Smooth muscle cell (in vitro differentiated cells): ENCODE results near the gene RPS6KA5. TPM values are rescaled to one million over a fixed set of nuclear protein-coding genes. Genes with fewer than 3 reads are reported as not detected.

ENCODE experiments used
- DNase-seq: peaks from one replicate; lab custom pipeline; 2025; ENCODE audit not compliant: unreplicated experiment; lab: John Stamatoyannopoulos, UW
- H2AFZ ChIP-seq: fragments of 200-600 bp; sonication (generic); 2 replicates; pipeline ENCODE4 v1.6.0; 2016; ENCODE audit warnings: antibody characterized with exemption, low read depth, mild to moderate bottlenecking
- H3F3A ChIP-seq: fragments of 200-600 bp; sonication (generic); 2 replicates; pipeline ENCODE4 v1.6.0; 2017; ENCODE audit warnings: antibody characterized with exemption, low read depth
- H3K27ac ChIP-seq: fragments of 200-600 bp; sonication (generic); 2 replicates; pipeline ENCODE4 v1.5.1; 2016; ENCODE audit warnings: low read depth, mild to moderate bottlenecking
- H3K27me3 ChIP-seq: fragments of 200-600 bp; sonication (generic); 2 replicates; pipeline ENCODE4 v1.6.1; 2016; ENCODE audit warnings: low read depth, mild to moderate bottlenecking
- H3K36me3 ChIP-seq: fragments of 200-600 bp; sonication (generic); 2 replicates; pipeline ENCODE4 v1.5.1; 2016; ENCODE audit warnings: low read depth
- H3K4me1 ChIP-seq: fragments of 200-600 bp; sonication (generic); 2 replicates; pipeline ENCODE4 v1.5.1; 2016; ENCODE audit warnings: low read depth
- H3K4me2 ChIP-seq: fragments of 200-600 bp; sonication (generic); 2 replicates; pipeline ENCODE4 v1.6.0; 2016; ENCODE audit warnings: mild to moderate bottlenecking
- H3K4me3 ChIP-seq: fragments of 200-600 bp; sonication (generic); 2 replicates; pipeline ENCODE4 v1.5.1; 2016; ENCODE audit warnings: mild to moderate bottlenecking
- H3K79me2 ChIP-seq: fragments of 200-600 bp; sonication (generic); 2 replicates; pipeline ENCODE4 v1.6.0; 2016; ENCODE audit warnings: low read depth, mild to moderate bottlenecking
- H3K9ac ChIP-seq: fragments of 200-600 bp; sonication (generic); 2 replicates; pipeline ENCODE4 v1.6.0; 2016; ENCODE audit warnings: low read depth
- H3K9me3 ChIP-seq: fragments of 200-600 bp; sonication (generic); replicated peaks from 2 replicates; pipeline ENCODE4 v1.5.1; 2016; ENCODE audit warnings: low read depth
- H4K20me1 ChIP-seq: fragments of 200-600 bp; sonication (generic); 2 replicates; pipeline ENCODE4 v1.6.0; 2016; ENCODE audit warnings: low read depth
- CTCF ChIP-seq: fragments of 200-600 bp; sonication (generic); IDR thresholded peaks from 2 replicates; pipeline ENCODE4 v1.5.1; 2017; ENCODE audit warnings: borderline replicate concordance, mild to moderate bottlenecking, antibody characterized with exemption; ENCODE audit not compliant: insufficient read depth, poor library complexity, severe bottlenecking
- WGBS: methylation state at CpG from one replicate; pipeline ENCODE4 v1.1.7; 2016; ENCODE audit warnings: low lambda C conversion rate; 5-methylcytosine and 5-hydroxymethylcytosine counted together
- polyA plus RNA-seq: library from polyadenylated mRNA; unstranded; fragments of >200 nt; fragmentation: Nextera tagmentation; extraction: Ambion mirVana; gene quantifications from 2 replicates; pipeline ENCODE4 v1.2.1, GENCODE V29; 2016
- small RNA-seq: library from RNA; depleted of rRNA; stranded (forward); fragments of <200 nt; gene quantifications from one replicate; pipeline ENCODE3, GENCODE V24; 2014
- total RNA-seq: library from RNA; depleted of rRNA; stranded (reverse); fragments of >200 nt; gene quantifications from 2 replicates; pipeline ENCODE4 v1.2.3, GENCODE V29; 2014

Gene RPS6KA5
- total and polyA plus RNA-seq, 2 experiments from 2014 or later: 1.0 to 1.5 TPM

DNA sequence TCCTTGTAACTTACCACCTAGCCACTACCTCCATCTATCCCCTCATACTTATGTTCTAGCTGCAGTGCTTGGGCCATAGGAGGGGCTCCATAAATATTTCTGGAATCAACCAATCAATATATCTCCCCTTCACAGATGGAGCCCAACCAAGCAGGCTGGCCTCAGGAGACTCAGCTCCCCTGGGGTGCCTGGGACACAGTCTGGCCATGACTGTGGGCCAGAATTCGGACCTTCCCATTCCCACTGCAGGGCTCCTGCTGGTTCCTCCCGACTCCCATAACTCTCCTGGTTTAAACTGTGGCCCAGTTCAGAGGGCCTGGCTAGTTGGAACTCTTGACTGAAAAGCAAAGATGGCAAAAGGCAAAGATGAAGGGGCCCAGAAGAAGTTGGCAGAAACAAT lies 257.2 kb downstream of the RPS6KA5 start:
- peak overlapping the region; percentile 48 for H3K27ac ChIP-seq
- H3K27me3 ChIP-seq: no peaks in the 10 kb centered on the region
- H3K4me1 ChIP-seq: no peaks in the 10 kb centered on the region
- H3K79me2 ChIP-seq: peaks cover 31% of the 10 kb centered on the region
- H4K20me1 ChIP-seq: peaks cover 17% of the 10 kb centered on the region
- H3K36me3 ChIP-seq: no peaks in the 10 kb centered on the region
- no peak overlapping the region for H2AFZ ChIP-seq
- 93% methylated on average over 2 of the region's 2 CpGs for WGBS
- H3K4me3 ChIP-seq: no peak overlapping the region
- no peak overlapping the region for H3K9ac ChIP-seq
- no peak for TF ChIP-seq CTCF
- H3K4me2 ChIP-seq: no peak overlapping the region
- no peaks in the 10 kb centered on the region for H3F3A ChIP-seq
- DNase-seq: no peak
- no peaks in the 10 kb centered on the region for H3K9me3 ChIP-seq

- Histone ChIP-seq H3K79me2 (peaks cover 18% of the 10 kb centered on the region), H3K9me3 (no peaks in the 10 kb centered on the region), H3K9ac (no peak overlapping the region), H3K27me3 (no peaks in the 10 kb centered on the region), H3K4me2 (no peak overlapping the region), H3K36me3 (no peaks in the 10 kb centered on the region), H3F3A (peaks cover 6% of the 10 kb centered on the region), H2AFZ (no peak overlapping the region), H3K4me1 (no peaks in the 10 kb centered on the region), H3K4me3 (no peak overlapping the region), H4K20me1 (peaks cover 5% of the 10 kb centered on the region), H3K27ac (no peak overlapping the region)
- no peak for DNase-seq
- WGBS: 83% methylated on average over 5 of the region's 5 CpGs
- no peak for TF ChIP-seq CTCF
These were observed 261.0 kb downstream of the RPS6KA5 start for GRCh38 chr14:90799420-90799819.

- H3K9me3 ChIP-seq: no peaks in the 10 kb centered on the region
- H3K36me3 ChIP-seq: no peaks in the 10 kb centered on the region
- H3K27me3 ChIP-seq: no peaks in the 10 kb centered on the region
- no peak overlapping the region for H3K9ac ChIP-seq
- peak overlapping the region; percentile 47 for H3K27ac ChIP-seq
- no peak for DNase-seq
- no peaks in the 10 kb centered on the region for H3K4me1 ChIP-seq
- no peak overlapping the region for H3K4me2 ChIP-seq
- no peak for TF ChIP-seq CTCF
- H3K79me2 ChIP-seq: peaks cover 13% of the 10 kb centered on the region
- H3K4me3 ChIP-seq: no peak overlapping the region
- no peak overlapping the region for H2AFZ ChIP-seq
- peaks cover 6% of the 10 kb centered on the region for H3F3A ChIP-seq
- H4K20me1 ChIP-seq: peaks cover 5% of the 10 kb centered on the region
- 71% methylated on average over 13 of the region's 13 CpGs for WGBS
These were observed 262.5 kb downstream of the RPS6KA5 start for GRCh38 chr14:90797919-90798318.

Small RNA genes lying within 50 kb of the gene (small RNA-seq; reads per million reads assigned to genes)
- gene RNU7-30P: not detected

Other genes with a start within 250 kb of the RPS6KA5 start
- 22.1 and 29.2 TPM in 2 replicates for gene TTC7B, start 244.2 kb downstream of the RPS6KA5 start, total RNA-seq
- gene TTC7B, start 244.2 kb downstream of the RPS6KA5 start, polyA plus RNA-seq: 34.5 and 54.1 TPM in 2 replicates
- gene DGLUCY, start 53.4 kb upstream of the RPS6KA5 start, total RNA-seq: 9.7 and 10.4 TPM in 2 replicates
- gene DGLUCY, start 53.4 kb upstream of the RPS6KA5 start, polyA plus RNA-seq: 11.3 and 15.9 TPM in 2 replicates
- 2.6 and 4.4 TPM in 2 replicates for gene GPR68, start 184.1 kb upstream of the RPS6KA5 start, total RNA-seq
- 2.9 and 3.2 TPM in 2 replicates for gene GPR68, start 184.1 kb upstream of the RPS6KA5 start, polyA plus RNA-seq